GM23338 (cell line): ENCODE measurements around the gene PXK.

Experiments
- CTCF ChIP-seq, 2 experiments: fragments of 200-600 bp in 1 of 2; sonication (generic) in 1 of 2; conservative IDR thresholded peaks; 2 replicates each; pipeline versions ENCODE4 v1.5.1 to v1.6.1; 2016 to 2017; ENCODE audit warnings: antibody characterized with exemption in 2 of 2, low read depth in 2 of 2, mild to moderate bottlenecking in 2 of 2, moderate library complexity in 1 of 2
- EZH2phosphoT487 ChIP-seq: fragments of 200-600 bp; sonication (generic); IDR thresholded peaks from one replicate; pipeline ENCODE4 v1.8.1; 2018; ENCODE audit warnings: antibody characterized with exemption; ENCODE audit not compliant: unreplicated experiment

DNA sequence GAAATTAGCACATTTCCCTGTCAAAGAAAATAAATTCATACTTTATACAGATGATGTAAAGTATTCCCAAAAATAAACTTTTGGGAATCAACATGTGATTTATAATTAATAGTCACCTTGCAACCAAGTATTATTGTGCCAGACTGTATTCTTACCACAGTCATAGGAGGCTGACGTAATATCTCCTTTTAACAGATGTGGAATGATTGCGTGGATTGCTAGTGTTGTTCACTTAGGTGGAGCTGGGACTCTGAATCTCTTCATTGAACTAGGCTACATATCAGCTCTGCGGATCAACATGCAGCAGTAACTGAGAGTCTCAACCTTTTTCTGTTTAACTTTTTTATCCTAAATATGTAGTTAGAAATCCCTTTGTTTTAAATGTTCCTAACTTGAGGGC lies 37.2 kb downstream of the PXK start:
- TF ChIP-seq CTCF (conservative IDR thresholded peaks at IDR 0.05; ENCODE audit: low read depth in 2 of 2): no peak
- TF ChIP-seq EZH2phosphoT487: no peak
